DOHH2 (cell line): ENCODE data around the gene KRTAP9-6.
"Not testable (repeated sequence)": the region's sequence is repeated elsewhere in the genome, so short reads cannot be mapped to it uniquely, and the experiment has no call there.

ENCODE experiments used
- H3F3A ChIP-seq: fragments of 200-600 bp; sonication (generic), shearing (Covaris generic); 2 replicates; pipeline ENCODE4 v1.6.0; 2016; ENCODE audit warnings: antibody characterized with exemption, mild to moderate bottlenecking; ENCODE audit not compliant: control insufficient read depth, insufficient read depth
- H3K27ac ChIP-seq: fragments of 200-600 bp; sonication (generic); 2 replicates; pipeline ENCODE4 v1.5.1; 2014; ENCODE audit warnings: low read depth, mild to moderate bottlenecking, low read length, moderate library complexity
- H3K27me3 ChIP-seq: fragments of 200-600 bp; sonication (generic); 2 replicates; pipeline ENCODE4 v1.6.1; 2014; ENCODE audit warnings: mild to moderate bottlenecking, low read length, mixed read lengths; ENCODE audit not compliant: control insufficient read depth
- H3K36me3 ChIP-seq: fragments of 200-600 bp; sonication (generic); 2 replicates; pipeline ENCODE4 v1.6.1; 2014; ENCODE audit warnings: mild to moderate bottlenecking, low read length, moderate library complexity, mixed read lengths; ENCODE audit not compliant: control insufficient read depth
- H3K4me1 ChIP-seq: fragments of 200-600 bp; sonication (generic); 2 replicates; pipeline ENCODE4 v1.6.1; 2014; ENCODE audit warnings: mild to moderate bottlenecking, low read length, mixed read lengths; ENCODE audit not compliant: control insufficient read depth
- H3K4me2 ChIP-seq: fragments of 200-600 bp; sonication (generic); 2 replicates; pipeline ENCODE4 v1.6.0; 2014; ENCODE audit warnings: mild to moderate bottlenecking, low read length, moderate library complexity
- H3K4me3 ChIP-seq: fragments of 200-600 bp; sonication (generic); 2 replicates; pipeline ENCODE4 v1.5.1; 2014; ENCODE audit warnings: mild to moderate bottlenecking, low read length, mixed read lengths
- H3K79me2 ChIP-seq: fragments of 200-600 bp; sonication (generic); 2 replicates; pipeline ENCODE4 v1.6.1; 2014; ENCODE audit warnings: mild to moderate bottlenecking, low read length, mixed read lengths; ENCODE audit not compliant: control insufficient read depth
- H3K9me2 ChIP-seq: fragments of 200-600 bp; sonication (generic); replicated peaks from 2 replicates; pipeline ENCODE4 v1.6.1; 2014; ENCODE audit warnings: mild to moderate bottlenecking, low read length, mixed read lengths; ENCODE audit not compliant: control insufficient read depth
- H3K9me3 ChIP-seq: fragments of 200-600 bp; sonication (generic); 2 replicates; pipeline ENCODE4 v1.6.1; 2014; ENCODE audit warnings: antibody characterized with exemption, low read length, mixed read lengths; ENCODE audit not compliant: control insufficient read depth, insufficient read depth
- H4K20me1 ChIP-seq: fragments of 200-600 bp; sonication (generic); 2 replicates; pipeline ENCODE4 v1.6.0; 2014; ENCODE audit warnings: low read depth, mild to moderate bottlenecking, antibody characterized with exemption, low read length, moderate library complexity; ENCODE audit not compliant: control insufficient read depth, insufficient read depth
- CTCF ChIP-seq: fragments of 200-600 bp; sonication (generic); IDR thresholded peaks from one replicate; pipeline ENCODE4 v1.5.1; 2014; ENCODE audit warnings: antibody characterized with exemption, mild to moderate bottlenecking, low read depth, low read length; ENCODE audit not compliant: poor library complexity, severe bottlenecking
- EZH2phosphoT487 ChIP-seq: fragments of 200-600 bp; sonication (generic); IDR thresholded peaks from 2 replicates; pipeline ENCODE4 v1.6.1; 2017; ENCODE audit warnings: borderline replicate concordance, mild to moderate bottlenecking, antibody characterized with exemption, low read length, moderate library complexity, mixed read lengths

KRTAP9-6 gene

GRCh38 chr17:41265078-41265477 is at the start of gene KRTAP9-6:
Gene KRTAP9-6 (plus strand): TSS chr17:41265378. CDS start chr17:41265378, 0 bp downstream.
- H3K27ac ChIP-seq: no peak within 1 kb of the TSS
- H3K79me2 ChIP-seq: no peaks in the 10 kb centered on the region
- peaks cover 18% of the 10 kb centered on the region for H3K27me3 ChIP-seq
- no peaks in the 10 kb centered on the region for H3K4me1 ChIP-seq
- no peaks in the 10 kb centered on the region for H3F3A ChIP-seq
- H3K4me3 ChIP-seq: no peak within 1 kb of the TSS
- no peaks in the 10 kb centered on the region for H4K20me1 ChIP-seq
- TF ChIP-seq EZH2phosphoT487 (no peak), CTCF (no peak)
- H3K36me3 ChIP-seq: no peaks in the 10 kb centered on the region
- H3K4me2 ChIP-seq: no peak within 1 kb of the TSS
- no peaks in the 10 kb centered on the region for H3K9me3 ChIP-seq
- H3K9me2 ChIP-seq: no peaks in the 10 kb centered on the region

GRCh38 chr17:41215681-41216080 is 49.5 kb upstream of the KRTAP9-6 start:
- H3K9me2 ChIP-seq: no peaks in the 10 kb centered on the region
- no peaks in the 10 kb centered on the region for H3F3A ChIP-seq
- TF ChIP-seq CTCF: no peak
- H3K79me2 ChIP-seq: no peaks in the 10 kb centered on the region
- no peaks in the 10 kb centered on the region for H3K27me3 ChIP-seq
- no peaks in the 10 kb centered on the region for H3K36me3 ChIP-seq
- H3K4me1 ChIP-seq: peaks cover 17% of the 10 kb centered on the region
- H3K4me3 ChIP-seq: no peak overlapping the region
- no peaks in the 10 kb centered on the region for H4K20me1 ChIP-seq
- H3K27ac ChIP-seq: no peak overlapping the region
- H3K9me3 ChIP-seq: no peaks in the 10 kb centered on the region
- no peak overlapping the region for H3K4me2 ChIP-seq

DNA sequence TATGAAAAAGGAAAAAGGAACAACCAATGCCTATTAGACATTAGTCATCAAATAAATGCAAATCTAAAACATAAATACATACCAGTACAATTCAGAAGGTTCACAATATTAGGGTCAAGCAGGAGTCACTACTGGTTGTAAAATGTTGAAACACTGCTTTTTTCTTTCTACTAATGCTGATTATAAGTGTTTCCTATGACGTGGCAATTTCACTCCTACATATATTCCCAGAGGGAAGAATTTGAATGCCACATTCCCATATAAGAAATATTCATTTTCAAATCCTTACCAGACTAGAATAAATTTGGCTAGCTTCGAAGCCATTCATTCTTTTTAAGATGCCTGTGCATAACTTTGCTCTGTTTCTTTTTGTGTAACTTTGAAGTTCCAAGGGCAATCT is 41.4 kb upstream of the KRTAP9-6 start:
- Histone ChIP-seq H3K27ac (no peak overlapping the region), H3K4me3 (no peak overlapping the region), H4K20me1 (no peaks in the 10 kb centered on the region), H3K9me2 (no peaks in the 10 kb centered on the region), H3K27me3 (peaks cover 3% of the 10 kb centered on the region; the same call in 1 of the 2 replicates), H3K4me2 (no peak overlapping the region), H3K4me1 (no peaks in the 10 kb centered on the region), H3K36me3 (no peaks in the 10 kb centered on the region), H3F3A (no peaks in the 10 kb centered on the region), H3K79me2 (no peaks in the 10 kb centered on the region), H3K9me3 (no peaks in the 10 kb centered on the region)
- TF ChIP-seq CTCF: no peak
- TF ChIP-seq EZH2phosphoT487: no peak

DNA sequence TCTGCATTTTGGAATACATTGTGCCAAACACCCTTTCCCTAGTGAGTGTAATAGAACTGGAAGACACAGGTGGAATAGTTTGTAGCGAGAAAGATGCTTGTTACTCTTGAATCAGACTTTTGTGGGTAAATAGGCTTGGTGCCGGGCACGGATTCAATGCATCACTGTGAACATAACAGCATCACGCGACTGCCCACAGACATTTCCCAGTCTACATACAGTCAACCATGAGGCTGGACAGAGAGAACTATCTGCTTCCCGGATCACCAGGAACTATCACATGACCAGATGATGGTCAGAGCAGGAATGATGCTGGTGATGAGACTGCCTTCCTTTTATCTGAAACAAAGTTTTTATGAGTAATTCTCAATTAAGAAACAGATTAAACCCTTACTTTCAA is 39.1 kb upstream of the KRTAP9-6 start:
- TF ChIP-seq CTCF (no peak), EZH2phosphoT487 (no peak)
- Histone ChIP-seq H3K4me3 (no peak overlapping the region), H3K79me2 (no peaks in the 10 kb centered on the region), H4K20me1 (no peaks in the 10 kb centered on the region), H3K27ac (no peak overlapping the region), H3K27me3 (peaks cover 3% of the 10 kb centered on the region; the same call in 1 of the 2 replicates), H3F3A (no peaks in the 10 kb centered on the region), H3K9me2 (no peaks in the 10 kb centered on the region), H3K36me3 (no peaks in the 10 kb centered on the region), H3K4me1 (no peaks in the 10 kb centered on the region), H3K4me2 (no peak overlapping the region), H3K9me3 (no peaks in the 10 kb centered on the region)

GRCh38 chr17:41226598-41227095 is 38.5 kb upstream of the KRTAP9-6 start, which contains the start of gene KRTAP9-2:
Gene KRTAP9-2 (plus strand): TSS chr17:41226648. CDS start chr17:41226655, 7 bp downstream.
- H3K4me3 ChIP-seq, H3K79me2 ChIP-seq, H3K36me3 ChIP-seq: not testable (repeated sequence)

More at GRCh38 chr17:41226598-41227095, 38.5 kb upstream of the KRTAP9-6 start, which contains the start of gene KRTAP9-2:
- H3K4me1 ChIP-seq, H4K20me1 ChIP-seq, H3F3A ChIP-seq, H3K27ac ChIP-seq, H3K9me3 ChIP-seq, H3K27me3 ChIP-seq, H3K4me2 ChIP-seq, H3K9me2 ChIP-seq: not testable (repeated sequence)
